Measurements from ENCODE around the gene DDX39B.

DDX39B gene

DNA sequence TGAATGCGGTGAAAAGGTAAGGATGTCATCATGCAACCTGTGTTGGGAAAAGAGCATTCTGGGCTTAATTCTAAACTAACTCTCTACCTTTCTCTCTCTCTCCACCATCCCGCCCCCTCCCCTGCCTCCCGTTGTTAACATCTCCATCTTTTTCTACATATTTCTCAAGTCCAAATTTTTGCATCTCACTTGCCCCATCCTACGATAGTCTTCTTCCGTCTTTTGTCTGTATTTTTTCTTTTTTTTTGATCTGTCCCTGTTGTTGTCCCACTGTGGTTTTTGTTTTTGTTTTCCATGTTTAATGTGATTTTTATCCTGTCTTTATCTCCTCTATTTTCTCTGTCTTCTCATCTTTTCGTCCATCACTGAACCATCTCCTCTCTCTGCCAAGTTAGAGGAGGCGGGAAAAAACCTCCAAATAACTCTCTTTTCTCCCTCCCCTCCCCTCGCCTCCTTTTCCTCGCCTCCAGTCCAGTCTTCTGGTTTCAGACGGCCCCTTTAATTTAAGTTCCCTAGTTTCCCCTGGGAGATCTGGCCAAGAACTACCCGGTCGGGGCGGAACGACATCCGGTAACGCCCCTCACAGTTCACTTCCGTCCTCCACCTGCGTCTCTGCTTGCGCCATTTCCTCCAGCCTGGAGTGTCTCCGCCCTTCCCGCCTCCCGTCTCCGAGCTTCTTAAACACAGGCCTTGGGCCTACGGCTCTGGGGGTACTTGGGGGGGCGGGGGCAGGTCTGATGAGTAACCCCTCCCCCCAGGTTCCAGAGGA is 5.3 kb upstream of the DDX39B start, which contains the start of gene NFKBIL1:
Gene NFKBIL1 (plus strand): TSS at position 651 of the 769 bp plus-strand sequence. CDS start 87 bp downstream, at position 738.
- DNase-seq, result peak; percentile 92

DNA sequence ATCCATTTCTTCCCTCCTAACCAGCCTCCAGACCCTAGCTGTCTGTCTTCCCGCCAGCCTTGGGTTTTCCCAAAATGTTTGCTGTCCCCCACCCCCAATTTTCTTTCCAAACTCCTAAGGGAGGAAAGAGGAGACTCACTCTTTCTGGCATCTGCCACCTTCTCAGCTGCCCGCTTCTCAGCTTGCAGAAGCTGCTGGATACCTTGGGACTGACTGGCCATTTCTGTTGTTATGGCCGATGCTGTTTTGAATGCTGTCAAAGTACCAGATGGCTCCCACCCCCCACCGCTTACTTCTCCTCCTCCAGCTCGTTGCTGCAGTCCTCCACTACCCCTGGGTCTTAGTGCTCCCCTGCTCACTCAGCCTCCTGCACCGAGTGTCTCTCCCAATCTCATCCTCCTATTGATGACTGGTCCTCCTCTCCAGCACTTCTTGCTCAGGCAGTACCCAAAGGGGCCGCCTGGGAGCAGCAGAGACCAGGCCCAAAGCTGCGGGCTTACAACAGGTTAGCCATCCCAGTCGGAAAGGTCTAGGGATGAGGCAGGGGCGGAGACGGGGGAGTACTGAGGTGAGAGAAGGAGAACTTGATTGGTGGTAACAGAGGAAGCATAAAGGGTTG is 4.6 kb upstream of the DDX39B start, which contains the start of gene ATP6V1G2:
Gene ATP6V1G2 (minus strand): TSS at position 270 of the 619 bp plus-strand sequence. CDS start 49 bp downstream, at position 221.
- DNase-seq, result peak; percentile 89

DNA sequence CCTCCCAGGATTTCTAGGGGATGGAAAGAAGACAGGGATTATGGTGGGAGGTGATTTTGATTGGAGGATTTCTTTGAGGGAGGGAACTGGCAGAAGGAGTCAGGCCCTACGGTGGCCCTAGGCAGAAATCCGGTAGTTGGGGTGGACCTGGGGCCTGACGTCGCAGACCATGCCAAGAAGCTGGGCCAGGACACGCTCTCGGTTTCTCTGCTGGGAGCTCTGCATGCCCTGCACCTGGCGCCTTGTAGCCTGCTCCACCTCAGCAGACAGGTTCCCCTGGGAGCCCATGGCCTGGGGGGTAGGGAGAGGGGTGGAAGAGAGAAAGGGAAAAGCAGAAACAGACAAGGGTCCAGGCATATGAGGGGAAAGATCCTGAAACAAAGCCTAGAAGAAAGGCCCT is 3.5 kb upstream of the DDX39B start:
- no peak for DNase-seq

DNA sequence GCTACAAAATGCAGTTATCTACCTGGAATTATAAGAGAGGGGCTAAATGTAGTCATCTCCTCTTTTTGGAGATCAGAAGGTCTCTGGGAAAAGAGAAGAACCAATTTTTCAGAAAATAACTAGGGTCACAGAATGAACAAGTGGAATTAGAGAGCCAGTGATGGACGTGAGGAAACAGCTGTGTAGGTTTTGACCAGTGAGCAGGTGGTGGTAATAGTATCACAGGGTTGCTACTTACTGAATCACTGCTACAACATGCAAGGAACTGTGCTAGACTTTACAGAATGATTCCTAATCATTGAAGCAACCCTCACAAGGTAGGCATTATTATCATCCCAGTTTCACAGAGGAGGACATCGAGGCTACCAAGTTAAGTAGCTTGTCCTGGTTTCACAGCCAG is 2.9 kb upstream of the DDX39B start:
- DNase-seq, result no peak

DNA sequence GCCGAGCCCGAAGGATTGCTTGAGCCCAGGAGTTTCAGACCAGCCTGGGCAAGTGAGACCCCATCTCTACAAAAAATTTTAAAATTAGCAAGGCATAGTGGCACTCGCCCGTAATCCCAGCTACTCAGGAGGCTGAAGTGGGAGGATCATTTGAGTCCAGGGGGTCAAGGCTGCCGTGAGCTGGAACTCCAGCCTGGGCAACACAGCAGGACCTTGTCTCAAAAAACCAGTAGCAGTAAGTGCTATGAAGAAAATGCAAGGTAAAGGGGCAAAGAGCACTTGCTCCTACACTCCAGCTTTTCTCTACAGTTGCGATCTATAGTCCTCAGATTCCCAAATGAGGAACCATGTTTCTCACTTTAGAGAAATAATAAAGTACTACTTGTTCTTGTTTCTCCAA is 1.8 kb upstream of the DDX39B start:
- no peak for DNase-seq

DNA sequence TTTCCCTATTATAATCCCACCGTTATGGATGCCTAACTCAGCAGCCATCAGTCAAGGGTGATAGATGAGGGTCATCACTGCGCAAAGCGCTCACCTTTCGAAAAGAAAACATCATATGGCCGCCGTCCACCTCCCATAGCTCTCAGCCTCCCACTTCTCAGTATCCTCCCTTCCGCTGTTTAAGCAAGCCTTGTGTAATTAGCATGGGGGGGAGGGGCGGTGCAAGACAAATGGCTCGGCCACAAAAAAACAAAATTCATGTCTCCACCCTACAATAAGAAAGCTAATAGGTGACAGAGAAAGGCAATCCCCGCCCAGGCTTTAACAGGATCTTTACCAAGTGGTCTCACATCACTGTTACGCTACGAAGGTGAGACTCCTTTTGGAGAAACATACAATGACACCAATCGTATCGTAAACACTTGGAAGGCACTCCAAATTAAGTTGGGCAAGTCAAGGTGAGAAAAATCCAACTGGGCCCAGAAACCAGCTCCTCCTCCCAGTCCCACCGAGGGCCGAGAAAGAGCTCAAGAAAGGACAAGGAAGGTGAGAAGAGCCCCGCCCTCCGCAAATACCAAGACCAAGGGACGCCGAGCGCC is 645 bp downstream of the DDX39B start:
- DNase-seq, result no peak

DNA sequence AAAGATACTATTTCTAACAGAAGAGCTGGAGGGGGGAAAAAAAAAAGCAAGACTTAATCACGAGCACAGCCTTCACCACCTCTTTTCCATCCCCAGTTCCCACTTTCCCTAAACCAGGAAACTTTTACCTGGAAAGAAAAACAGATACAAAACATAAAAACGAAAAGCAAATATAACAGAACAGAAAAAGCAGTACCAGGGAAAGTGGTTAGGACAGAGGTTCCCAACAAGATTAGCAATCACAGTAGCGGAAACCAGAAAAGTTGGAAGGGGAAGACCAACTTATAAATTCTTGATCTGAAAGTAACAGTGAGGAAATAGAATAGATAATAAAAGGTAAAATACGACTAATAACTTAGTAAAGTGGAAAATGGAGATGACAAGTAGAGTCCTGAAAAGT is 1.2 kb downstream of the DDX39B start:
- no peak for DNase-seq

DNA sequence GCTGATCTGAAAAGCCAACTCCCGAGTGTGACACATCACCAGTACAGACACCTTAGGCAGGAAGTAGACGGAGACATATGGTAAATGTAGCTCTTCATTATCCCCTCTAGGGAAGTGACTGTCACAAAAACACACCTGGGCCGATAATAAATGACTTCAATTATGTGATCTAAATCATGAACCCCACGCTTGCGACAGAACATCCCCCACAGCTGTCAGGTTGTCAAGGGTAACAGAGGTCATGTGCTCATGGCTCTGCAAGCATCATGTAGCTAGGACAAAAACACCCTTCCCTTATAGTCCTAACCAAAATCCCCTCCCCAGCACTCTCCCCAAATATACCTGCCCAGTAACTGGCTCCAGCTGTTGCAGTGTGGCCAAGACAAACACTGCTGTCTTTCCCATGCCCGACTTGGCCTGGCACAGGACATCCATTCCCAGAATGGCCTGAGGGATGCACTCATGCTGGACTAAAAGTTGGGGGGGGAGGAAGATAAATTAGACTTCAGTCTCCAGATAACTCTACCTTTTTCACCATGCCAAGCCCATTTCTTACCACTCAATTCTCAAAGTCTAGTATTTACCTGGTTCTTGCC is 2.9 kb downstream of the DDX39B start:
- no peak for DNase-seq

DNA sequence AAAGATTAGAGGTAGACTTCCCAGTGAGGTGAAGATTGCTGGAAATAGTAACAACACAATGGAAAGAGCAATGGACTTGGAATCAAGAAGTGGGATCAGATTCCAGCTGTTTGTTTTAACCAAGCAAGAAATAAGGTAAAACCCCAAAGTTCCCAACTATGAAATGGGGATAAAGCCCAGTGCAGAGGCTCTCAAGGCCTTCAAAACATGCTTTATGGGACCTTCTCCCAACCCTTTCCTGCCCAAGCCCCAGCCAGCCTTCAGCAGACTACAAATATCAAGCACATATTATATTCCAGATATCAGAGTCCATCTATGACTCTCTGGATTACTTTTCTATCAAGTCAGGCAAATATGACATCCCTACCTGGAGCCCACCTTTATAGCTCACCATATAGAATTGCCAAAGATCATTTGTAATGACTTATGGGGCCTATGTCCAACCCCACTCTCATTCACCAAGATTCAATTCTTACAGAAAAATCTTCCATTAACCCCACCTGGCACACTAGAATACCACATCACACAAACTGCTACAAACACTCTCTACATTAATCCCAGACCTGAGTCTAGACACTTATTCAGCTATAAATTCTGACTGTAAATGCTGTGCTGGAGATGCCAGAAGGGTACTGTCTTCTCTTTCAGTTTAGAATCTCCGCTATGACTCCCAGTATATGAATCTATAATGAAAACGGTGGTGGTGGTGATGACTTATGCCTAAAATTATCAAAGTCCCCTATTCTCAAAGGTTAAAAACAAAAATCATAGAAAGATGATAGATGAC is 6.1 kb downstream of the DDX39B start:
- no peak for DNase-seq

DNA sequence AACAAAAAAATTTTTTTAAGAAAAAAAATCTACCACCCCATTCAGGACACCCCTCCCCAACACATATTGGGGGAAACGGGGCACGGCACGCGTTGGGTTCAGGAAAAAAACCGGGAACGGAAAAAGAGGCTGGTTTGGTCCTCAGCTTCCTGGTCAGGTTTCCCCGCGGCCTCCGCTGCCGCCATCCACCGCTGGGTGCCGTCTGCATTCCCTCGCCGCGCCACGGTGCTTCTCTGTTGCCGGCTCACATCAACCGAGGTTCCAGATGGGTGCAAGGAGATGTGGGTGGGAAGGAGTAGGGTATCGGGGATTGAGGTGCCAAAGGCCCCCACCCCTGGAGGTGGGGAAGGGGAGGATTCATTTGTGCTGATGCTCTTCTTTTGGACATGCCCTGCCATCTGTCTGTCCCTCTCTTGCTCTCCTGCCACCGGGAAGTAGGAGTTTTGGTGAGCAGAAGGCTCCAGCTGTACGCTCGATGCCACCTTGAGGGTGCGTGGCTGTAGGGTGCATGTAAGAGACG is 7.2 kb downstream of the DDX39B start:
- no peak for DNase-seq

DNA sequence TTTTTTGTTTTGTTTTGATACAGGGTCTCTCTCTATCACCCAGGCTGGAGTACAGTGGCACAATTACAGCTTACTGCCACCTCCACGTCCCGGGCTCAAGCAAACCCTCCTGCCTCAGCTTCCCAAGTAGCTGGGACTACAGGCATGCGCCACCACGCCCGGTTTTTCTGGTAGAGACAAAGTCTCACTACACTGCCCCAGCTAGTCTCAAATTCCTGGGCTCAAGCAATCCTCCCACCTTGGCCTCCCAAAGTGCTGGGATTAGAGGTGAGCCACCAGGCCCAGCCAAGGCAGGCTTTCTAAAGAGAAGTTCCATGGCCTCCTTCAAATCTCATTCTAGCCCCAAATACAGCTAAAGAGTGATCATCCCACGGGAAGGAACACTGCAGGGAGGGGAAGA is 7.8 kb downstream of the DDX39B start:
- DNase-seq, result no peak

DNA sequence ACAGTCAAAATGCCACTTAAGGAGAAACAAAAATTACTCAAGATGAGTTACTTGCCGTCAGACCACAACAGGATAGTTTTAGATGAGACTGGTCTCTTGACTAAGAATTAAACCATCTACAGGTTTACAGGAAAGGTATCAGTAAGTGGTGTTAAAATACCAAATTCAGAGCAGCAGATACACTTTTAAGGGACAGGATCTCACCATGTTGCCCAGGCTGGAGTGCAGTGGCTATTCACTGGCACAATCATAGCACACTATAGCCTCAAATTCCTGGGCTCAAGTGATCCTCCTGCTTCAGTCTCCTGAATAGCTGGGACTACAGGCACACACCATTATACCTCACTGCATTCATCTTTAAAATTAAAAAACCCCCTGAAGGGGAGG is 8.4 kb downstream of the DDX39B start:
- no peak for DNase-seq

DNA sequence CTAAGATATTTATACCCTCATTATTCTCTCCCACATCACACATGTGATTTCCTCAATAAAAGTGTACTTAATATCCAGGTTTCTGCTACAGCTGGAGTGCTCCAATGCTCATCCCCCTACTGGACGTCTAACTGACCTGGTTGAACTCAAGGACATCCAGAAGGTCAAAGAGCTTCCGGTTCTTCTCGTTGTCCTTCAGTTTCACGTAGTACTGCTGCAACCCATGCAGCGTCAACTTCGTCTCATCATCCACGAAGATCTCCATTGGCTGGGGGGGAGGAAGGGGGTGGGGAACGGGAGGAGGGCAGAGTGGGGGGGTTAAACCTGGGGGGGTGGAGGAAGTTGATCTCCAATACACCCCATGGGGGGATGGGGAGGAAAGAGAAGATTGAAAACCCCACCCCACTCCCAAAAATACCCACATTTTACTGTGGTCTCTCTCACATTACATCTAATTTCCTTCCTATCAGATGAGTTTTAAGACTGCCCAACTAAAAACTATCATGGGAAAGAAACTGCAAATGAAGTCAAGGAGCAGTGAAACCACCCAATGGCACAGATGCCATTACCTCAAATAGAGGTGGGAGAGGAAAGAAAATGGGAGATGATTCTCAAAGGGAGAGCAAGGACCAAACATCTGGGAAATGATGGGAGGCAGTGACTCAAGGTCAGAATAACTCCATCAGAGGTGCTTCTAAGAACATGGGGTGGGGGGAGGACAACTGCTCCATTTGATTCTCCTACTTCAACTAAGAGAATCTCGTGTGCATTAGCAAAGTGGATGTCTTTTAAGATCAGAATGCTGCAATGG is 9.0 kb downstream of the DDX39B start:
- DNase-seq, result no peak

DNA sequence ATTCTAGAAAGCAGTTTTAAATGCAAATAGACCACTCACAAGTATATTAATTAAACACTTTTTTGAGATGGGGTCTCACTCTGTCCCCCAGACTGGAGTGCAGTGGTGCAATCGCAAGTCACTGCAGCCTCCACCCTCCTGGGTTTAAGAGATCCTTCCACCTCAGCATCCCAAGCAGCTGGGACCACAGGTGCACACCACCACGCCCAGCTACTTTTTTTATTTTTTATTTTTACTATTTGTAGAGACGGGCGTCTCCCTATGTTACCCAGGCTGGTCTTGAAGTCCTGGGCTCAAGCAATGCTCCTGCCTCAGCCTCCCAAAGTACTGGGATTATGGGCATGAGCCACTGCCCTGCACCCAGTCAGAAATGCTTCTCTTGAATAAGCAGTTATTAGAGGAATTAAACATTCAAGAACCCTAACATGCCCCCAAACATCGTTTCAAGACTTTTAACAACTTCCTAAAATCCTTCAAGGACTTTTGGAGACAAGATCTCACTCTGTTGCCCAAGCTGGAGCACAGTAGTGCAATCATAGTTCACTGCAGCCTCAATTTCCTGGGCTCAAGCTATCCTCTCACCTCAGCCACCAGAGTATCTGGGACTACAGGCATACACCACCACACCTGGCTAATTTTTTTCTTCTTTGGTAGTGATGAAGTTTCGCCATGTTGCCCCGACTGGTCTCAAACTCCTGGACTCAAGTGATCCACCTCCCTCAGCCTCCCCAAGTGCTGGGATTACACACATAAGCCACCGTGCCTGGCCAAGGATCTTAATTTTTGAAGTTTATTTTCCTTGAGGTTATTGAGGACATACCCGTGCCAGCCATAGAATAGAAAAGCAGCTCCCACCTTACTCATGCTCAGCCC is 9.8 kb downstream of the DDX39B start:
- no peak for DNase-seq

DNA sequence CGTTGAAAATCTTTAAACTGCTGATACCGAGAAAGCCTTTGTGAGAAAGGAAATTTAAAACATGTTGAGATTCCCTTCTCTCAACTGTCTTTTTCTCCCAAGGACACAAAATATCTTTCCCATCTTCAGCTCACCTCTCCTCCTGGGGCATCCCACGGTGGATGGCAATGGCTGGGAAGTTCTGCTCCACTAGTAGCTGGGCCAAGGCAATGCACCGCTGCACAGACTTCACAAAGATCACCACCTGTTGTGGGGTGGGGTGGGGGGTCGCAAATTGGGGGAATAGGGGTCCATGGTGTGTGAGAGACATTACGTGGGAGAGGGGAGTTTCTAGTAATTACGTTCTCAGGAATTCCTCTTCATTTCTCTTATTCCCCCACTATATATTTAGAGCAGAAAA is 10.6 kb downstream of the DDX39B start:
- no peak for DNase-seq

DNA sequence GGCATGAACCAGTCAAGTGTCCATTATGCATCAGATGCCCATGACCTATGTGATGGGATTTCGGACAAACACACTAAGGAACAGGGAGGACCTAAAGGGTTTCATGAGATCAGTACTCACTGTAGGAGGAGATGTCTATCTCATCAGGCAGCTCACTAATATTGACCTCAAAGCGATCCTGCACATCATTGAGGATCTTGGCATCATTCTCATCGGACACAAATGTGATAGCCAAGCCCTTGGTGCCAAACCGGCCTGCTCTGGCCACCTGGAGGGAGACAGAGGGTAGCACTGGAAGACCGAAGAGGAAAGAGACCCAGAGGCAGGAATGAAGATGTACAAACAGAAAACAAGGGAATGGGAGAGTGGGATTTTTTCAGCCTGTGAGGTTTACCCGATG is 11.1 kb downstream of the DDX39B start:
- DNase-seq, result no peak

DNA sequence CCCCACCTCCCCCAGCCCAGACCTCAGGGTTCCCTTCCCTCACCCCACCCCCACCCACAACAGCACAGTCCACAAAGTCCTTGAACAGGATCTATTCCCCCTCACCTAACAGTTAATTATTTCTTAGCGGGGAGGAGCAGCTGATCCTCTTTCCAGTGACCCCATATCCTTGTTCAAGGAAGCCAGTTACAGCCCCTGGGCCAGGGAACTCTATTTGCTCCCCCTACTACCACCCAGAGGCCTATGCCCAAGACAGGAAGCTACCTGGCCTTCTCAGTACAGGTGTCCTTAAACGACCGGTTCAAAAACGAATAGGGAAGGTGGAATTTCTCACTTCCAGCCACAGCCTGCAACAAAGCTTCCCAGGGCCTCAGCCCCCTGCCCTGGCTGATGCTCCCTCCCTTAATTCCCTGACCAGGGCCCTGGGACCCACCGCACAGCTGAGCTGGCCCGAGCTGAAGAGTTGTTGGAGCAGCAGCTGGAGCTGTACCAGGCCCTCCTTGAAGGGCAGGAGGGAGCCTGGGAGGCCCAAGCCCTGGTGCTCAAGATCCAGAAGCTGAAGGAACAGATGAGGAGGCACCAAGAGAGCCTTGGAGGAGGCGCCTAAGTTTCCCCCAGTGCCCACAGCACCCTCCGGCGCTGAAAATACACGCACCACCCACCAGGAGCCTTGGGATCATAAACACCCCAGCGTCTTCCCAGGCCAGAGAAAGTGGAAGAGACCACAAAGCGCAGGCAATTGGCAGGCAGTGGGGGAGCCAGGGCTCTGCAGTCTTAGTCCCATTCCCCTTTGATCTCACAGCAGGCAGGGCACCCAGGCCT is 12.3 kb downstream of the DDX39B start:
- no peak for DNase-seq

DNA sequence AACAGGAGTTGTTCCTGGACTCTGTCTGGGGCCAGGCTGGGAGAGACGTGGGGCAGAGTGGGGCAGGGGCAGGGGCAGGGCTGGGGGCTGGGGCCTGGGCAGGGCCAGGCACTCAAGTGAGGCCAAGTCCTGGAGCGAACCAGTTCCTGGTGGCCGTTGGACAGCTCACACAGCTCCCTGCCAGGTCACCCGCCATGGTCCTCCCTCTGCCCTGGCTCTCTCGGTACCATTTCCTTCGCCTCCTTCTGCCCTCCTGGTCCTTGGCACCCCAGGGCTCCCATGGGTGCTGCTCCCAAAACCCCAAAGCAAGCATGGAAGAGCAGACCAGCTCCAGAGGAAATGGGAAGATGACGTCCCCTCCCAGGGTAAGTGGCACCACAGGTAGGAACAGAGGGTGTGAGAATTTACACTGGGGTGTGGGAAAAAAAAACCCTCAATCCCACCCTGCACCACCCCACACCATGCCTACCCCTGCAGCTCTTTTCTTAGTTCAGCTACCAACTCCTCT is 12.9 kb downstream of the DDX39B start, which contains the start of gene MCCD1:
Gene MCCD1 (plus strand): TSS at position 142 of the 508 bp plus-strand sequence. CDS start 53 bp downstream, at position 195.
- no peak for DNase-seq

DNA sequence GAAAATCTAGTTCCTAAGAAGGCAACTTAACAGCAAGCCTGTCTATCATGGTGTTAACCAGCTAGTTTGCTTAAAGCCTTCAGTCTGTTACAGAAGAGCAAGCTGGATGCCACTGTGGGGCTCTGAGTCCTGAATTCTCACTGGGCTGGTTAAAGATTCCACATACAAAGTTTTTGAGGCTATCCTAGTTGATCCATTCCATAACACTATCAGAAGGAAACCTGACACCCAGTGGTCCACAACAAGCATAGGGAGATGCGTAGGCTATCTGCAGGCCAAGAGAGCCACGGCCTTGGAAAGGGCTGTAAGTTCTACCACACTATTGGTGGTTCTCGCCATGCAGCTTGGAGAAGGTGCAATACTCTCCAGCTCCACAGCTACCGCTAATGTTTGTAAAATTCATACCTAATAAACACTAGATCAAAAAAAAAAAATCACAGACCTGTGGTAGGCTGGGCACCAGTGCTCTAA is 13.5 kb downstream of the DDX39B start:
- no peak for DNase-seq

All from NCI-H1048 (cell line).